Brain pericyte (primary cell): Measurements from ENCODE around the gene CALCOCO1.

Experiments
- DNase-seq: peaks from one replicate; pipeline ENCODE4 v3.0.0-alpha.2; 2012; ENCODE audit warnings: low read depth, low spot score

The CALCOCO1 gene

GRCh38 chr12:53751336-53752191 is 24.3 kb upstream of the CALCOCO1 start, which contains the start of gene CISTR:
Gene CISTR, minus strand, starts transcription at chr12:53751979.
- no peak for DNase-seq

DNA sequence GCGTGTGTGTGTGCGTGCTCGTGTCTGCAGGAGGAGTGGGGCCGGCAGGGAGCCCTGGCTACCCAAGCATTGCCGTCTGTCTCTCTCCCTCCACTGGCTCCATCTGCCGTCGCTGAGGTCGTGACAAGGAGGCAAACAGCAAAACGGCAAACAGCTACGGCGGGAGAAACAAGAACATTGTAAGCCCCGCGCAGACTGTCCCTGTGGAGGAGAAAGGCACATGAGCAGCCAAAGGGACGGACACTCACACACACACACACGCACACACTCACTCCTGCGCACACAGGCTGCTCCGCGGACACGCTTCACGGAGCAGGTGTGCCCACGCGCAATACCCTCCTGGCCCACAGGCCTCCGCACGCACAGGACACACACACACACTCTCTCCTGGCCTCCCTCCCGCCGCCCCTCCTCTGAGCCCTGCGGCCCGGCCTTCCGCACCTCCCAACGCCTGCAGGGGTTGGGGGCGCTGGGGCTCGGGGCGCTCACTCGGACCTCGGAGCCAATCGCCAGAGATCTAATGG is 23.6 kb upstream of the CALCOCO1 start:
- DNase-seq = no peak

- no peak for DNase-seq
Measured at GRCh38 chr12:53749986-53750811, 22.9 kb upstream of the CALCOCO1 start.

GRCh38 chr12:53748072-53748840 is 21.0 kb upstream of the CALCOCO1 start:
- DNase-seq = no peak

GRCh38 chr12:53747095-53747494 is 19.8 kb upstream of the CALCOCO1 start:
- DNase-seq = no peak

DNA sequence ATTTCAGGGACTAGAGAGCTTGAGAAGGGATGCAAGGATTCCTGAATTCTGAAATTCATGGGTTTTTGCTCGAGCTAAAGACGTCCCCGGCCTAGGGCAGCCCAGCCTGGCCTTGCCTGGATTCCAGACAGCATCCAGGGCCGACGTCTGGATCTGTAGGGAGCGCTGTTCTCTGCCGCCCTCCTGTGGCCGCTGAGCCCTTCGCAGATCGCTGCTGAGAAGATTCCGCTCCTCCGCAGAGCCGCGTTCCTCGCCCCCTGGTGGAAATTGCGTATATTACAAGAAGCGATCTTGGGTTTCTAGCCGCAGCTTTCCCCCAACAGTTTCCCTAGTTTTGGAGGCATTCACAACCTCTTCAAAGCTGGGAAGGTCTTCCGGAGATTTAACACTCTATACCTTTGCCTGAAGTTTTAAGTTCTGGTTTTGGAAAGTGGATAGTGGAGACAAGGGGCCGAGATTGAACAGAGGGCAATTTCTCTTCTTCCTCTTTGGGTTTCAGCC is 19.4 kb upstream of the CALCOCO1 start:
- DNase-seq = peak; percentile 63

DNA sequence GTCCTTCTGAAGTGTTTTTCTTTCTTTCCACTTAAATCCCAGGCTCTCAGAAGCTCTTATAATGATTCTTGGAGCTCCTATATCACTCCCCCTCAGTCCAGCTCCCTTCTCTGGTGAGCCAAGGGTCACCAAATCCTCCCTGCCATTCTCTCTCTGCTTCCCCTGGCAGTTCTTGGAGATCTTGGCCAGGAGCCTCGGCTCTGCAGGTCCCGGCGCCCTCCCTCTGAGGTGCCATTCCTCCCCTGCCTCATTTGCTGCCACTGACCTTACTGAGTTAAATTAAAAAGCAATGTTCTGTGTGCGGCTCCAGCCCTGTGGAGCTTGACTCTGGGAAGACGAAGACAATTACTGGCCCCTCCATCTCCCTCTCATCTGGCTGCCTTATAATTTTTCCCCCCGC is 17.5 kb upstream of the CALCOCO1 start:
- no peak for DNase-seq

DNA sequence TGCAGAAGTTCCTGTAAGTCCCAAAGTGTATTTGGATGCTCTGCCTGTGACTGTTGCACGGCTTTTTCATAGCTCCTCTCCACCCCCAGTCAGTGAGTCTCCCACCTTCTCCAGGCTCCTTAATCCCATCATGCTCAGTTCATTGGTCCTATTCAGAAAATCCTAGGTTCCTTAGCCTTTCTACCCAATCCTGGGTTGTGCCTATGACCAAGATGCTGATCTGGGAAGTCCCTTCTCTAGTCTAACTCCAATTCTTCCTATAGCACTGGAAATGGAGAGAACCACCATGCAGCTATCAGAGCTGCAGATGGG is 16.8 kb upstream of the CALCOCO1 start:
- DNase-seq = no peak

DNA sequence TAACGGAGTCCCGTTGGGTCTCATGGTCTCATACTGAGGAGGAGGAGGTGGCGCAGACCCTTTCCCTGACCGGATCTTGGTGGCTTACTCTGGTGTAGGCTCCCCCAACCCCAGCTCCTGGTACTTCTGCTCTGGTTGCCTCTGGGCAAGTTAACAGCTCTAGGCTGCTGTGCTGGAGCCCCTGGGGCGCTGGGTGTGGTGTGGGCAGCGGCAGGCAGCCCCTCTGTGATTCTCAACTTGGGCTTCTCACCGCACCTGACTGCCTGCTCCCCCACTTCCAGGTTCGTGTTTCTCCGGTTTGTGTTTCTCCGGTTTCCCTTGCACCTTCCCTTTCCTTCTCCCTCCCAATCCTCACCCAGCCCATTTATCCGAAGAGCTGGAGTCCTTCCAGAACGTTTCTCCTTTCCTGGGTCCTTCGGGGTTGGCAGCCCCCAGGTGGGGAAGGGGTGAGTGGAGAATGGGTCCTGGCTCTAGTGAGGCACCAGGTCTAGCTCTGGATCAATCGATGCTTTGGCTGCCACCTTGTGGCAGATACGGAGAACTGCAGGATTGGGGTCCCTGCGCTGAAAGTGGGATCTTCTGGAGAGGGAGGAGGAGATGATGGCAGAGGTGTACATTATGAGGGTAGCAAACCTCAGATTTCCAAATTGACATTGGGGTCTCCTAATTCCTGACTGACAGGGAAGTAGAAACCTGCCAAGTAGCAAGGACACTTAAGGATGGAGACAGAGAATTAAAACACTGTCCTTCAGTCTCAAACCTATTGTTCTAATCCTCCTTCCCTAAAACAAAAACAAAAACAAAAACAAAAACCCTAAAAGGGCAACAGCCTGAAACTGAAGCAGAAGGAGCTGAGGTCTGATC is 16.2 kb upstream of the CALCOCO1 start:
- DNase-seq = no peak

DNA sequence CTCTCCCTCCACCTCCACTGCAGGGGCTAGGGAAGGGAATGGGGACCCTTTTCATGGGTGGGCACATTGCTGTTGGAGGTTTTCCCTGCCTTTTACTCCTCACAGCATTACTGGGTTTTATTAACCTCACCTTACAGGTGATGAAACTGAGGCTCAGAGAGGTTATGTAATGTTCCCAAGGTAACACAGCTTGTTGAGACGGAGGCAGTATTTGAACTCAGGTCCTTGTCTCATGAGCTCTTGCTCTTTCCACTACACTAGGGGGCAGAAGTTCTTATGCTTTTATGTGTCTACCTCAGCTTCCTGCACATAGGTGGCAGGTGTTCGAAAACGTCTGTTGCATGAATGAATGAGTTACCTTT is 12.9 kb upstream of the CALCOCO1 start:
- DNase-seq = no peak

GRCh38 chr12:53739214-53740129 is 12.2 kb upstream of the CALCOCO1 start:
- no peak for DNase-seq

DNA sequence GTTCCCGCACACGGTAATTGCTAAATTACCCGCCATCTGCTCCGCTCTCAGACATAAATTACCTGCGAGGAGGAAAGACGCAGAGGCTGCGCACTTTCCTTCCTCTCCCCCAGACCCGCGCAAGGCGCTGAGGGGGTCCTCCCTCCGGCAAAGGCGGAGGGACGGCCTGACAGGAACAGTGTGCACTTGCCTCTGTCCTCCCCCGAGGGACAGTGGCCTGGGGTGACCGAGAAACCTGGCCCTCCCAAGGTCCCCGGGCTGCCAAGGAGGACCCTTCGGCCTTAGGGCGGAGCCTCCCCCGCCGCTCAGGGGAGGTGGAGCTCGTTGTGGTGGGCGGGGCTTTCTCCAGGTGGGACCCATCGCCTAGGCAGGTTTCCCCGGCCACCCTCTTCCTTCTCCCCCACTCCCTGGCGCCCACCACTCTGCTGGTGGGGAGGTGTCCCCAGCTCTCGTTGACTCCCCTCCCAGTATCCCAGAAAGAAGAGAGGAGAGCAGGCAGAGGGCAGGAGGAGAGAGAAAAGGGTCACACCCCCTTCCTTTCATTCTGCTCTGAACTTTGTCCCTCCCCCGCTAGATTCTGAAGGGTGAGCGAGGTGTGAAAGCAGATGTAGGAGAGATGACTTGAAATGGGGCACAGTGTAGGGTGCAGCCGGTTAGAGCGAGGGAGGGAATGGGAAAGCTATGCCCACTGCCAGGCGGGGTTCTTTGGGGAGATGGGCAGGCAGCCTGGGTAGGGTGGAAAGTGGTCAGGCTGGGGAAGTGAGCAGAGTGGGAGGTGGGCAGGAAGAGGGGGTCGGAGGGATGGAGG is 11.4 kb upstream of the CALCOCO1 start:
- DNase-seq = no peak

- DNase-seq = no peak
Measured at GRCh38 chr12:53737951-53738405, 10.7 kb upstream of the CALCOCO1 start.

DNA sequence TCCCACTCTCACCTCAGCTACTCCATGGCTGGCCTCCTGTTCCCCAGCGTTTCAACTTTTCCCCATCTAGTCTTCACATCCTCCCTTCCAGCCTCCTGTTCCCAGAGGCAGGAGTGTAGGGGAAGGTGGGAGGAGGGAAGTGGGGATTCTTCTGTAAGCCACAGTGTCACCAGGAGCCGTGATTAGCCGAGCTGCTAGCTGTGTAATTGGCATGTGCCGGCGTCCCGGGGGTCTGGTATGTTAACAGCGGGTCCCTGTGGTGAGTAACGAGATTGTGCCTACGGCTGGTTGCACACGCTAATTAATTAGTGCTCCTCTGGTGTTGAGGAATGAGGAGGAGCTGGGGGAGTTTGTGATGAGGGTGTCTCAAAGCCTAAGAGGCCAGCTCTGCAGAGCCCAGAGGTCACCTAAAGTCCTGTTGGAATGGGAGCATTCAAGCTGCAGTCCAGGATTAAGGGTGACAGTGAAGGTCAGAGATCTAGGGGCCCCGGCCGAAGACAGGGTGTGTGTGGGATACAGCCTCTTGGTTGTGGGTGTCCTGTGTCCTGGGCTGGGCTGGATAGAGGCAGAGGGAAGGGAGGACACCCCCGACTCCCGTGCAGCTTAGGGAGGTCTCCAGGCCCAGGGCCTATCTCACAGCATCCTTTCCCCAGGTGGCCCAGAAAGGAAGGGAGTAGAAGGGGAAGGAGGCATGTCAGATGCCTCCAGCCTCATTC is 10.0 kb upstream of the CALCOCO1 start:
- no peak for DNase-seq

GRCh38 chr12:53736592-53736991 is 9.3 kb upstream of the CALCOCO1 start:
- no peak for DNase-seq

- no peak for DNase-seq
Measured at GRCh38 chr12:53735556-53735955, 8.3 kb upstream of the CALCOCO1 start.

GRCh38 chr12:53734425-53734824 is 7.2 kb upstream of the CALCOCO1 start:
- DNase-seq = no peak

GRCh38 chr12:53733807-53734200 is 6.6 kb upstream of the CALCOCO1 start:
- DNase-seq = no peak
